ENCODE results near the gene NAP1L3. TPM values are rescaled to one million over a fixed set of nuclear protein-coding genes. Genes with fewer than 3 reads are reported as not detected.

Gene NAP1L3
- total and polyA plus RNA-seq, 2 donors, result 1.6 to 3.8 TPM

Other genes with a start within 250 kb of the NAP1L3 start
- gene FAM133A, start 628 bp upstream of the NAP1L3 start, total RNA-seq, result not detected
- gene FAM133A, start 628 bp upstream of the NAP1L3 start, polyA plus RNA-seq, result 0.02 TPM